Hepatocyte (in vitro differentiated cells): ENCODE data around the gene TRIM49B. TPM values are rescaled to one million over a fixed set of nuclear protein-coding genes. Genes with fewer than 3 reads are reported as not detected.
"Not testable (repeated sequence)": the region's sequence is repeated elsewhere in the genome, so short reads cannot be mapped to it uniquely, and the experiment has no call there.

Experiments used
- DNase-seq: peaks from one replicate; pipeline ENCODE4 v3.0.0-alpha.2; 2016; ENCODE audit warnings: low spot score
- H2AFZ ChIP-seq: fragments of 200-600 bp; sonication (generic); 2 replicates; pipeline ENCODE4 v1.6.0; 2016; ENCODE audit warnings: antibody characterized with exemption, mild to moderate bottlenecking
- H3K27ac ChIP-seq: fragments of 200-600 bp; sonication (generic); 2 replicates; pipeline ENCODE4 v1.5.1; 2016; ENCODE audit warnings: mild to moderate bottlenecking
- H3K27me3 ChIP-seq: fragments of 200-600 bp; sonication (generic); 2 replicates; pipeline ENCODE4 v1.6.1; 2016
- H3K36me3 ChIP-seq: fragments of 200-600 bp; sonication (generic); replicated peaks from 2 replicates; pipeline ENCODE4 v1.5.1; 2016; ENCODE audit warnings: low read depth; ENCODE audit not compliant: insufficient read depth
- H3K4me1 ChIP-seq: fragments of 200-600 bp; sonication (generic); 2 replicates; pipeline ENCODE4 v1.5.1; 2016; ENCODE audit warnings: mild to moderate bottlenecking, moderate library complexity; ENCODE audit not compliant: insufficient read depth
- H3K4me2 ChIP-seq: fragments of 200-600 bp; sonication (generic); 2 replicates; pipeline ENCODE4 v1.6.0; 2016
- H3K4me3 ChIP-seq: fragments of 200-600 bp; sonication (generic); 2 replicates; pipeline ENCODE4 v1.5.1; 2016; ENCODE audit warnings: mild to moderate bottlenecking
- H3K79me2 ChIP-seq: fragments of 200-600 bp; sonication (generic); 2 replicates; pipeline ENCODE4 v1.6.0; 2017; ENCODE audit warnings: mild to moderate bottlenecking
- H3K9me2 ChIP-seq: fragments of 200-600 bp; sonication (generic); replicated peaks from 2 replicates; pipeline ENCODE4 v1.6.0; 2017; ENCODE audit warnings: mild to moderate bottlenecking; ENCODE audit not compliant: insufficient read depth
- H3K9me3 ChIP-seq: fragments of 200-600 bp; sonication (generic); 2 replicates; pipeline ENCODE4 v1.5.1; 2016; ENCODE audit warnings: low read depth, mild to moderate bottlenecking
- H4K20me1 ChIP-seq: fragments of 200-600 bp; sonication (generic); 2 replicates; pipeline ENCODE4 v1.6.0; 2016; ENCODE audit warnings: mild to moderate bottlenecking; ENCODE audit not compliant: insufficient read depth, poor library complexity, severe bottlenecking
- WGBS: methylation state at CpG from one replicate; pipeline ENCODE4 v1.1.6; 2016; ENCODE audit warnings: low lambda C conversion rate; ENCODE audit errors: missing lambda C conversion rate; 5-methylcytosine and 5-hydroxymethylcytosine counted together
- polyA plus RNA-seq: library from polyadenylated mRNA; unstranded; fragments of >200 nt; fragmentation: Nextera tagmentation; extraction: Ambion mirVana; gene quantifications from 2 replicates; pipeline ENCODE4 v1.2.1, GENCODE V29; 2016
- small RNA-seq: library from RNA; depleted of rRNA; stranded (forward); fragments of <200 nt; gene quantifications from one replicate; pipeline ENCODE3, GENCODE V24; 2014
- total RNA-seq: library from RNA; depleted of rRNA; stranded (reverse); fragments of >200 nt; gene quantifications from 2 replicates; pipeline ENCODE4 v1.2.3, GENCODE V29; 2014

Gene TRIM49B
- not detected in 2 replicates for total RNA-seq
- polyA plus RNA-seq: not detected in 2 replicates

- H3K4me2 ChIP-seq, H3K9me2 ChIP-seq, H3K79me2 ChIP-seq, DNase-seq, H3K9me3 ChIP-seq, H3K27me3 ChIP-seq, H3K4me1 ChIP-seq, H3K4me3 ChIP-seq, H2AFZ ChIP-seq, H3K36me3 ChIP-seq, H3K27ac ChIP-seq, H4K20me1 ChIP-seq: not testable (repeated sequence)
- WGBS: 28% methylated on average over 2 of the region's 2 CpGs
These were observed at the start of gene TRIM49B for GRCh38 chr11:49028523-49028922. Gene TRIM49B (plus strand): TSS chr11:49028823. CDS start chr11:49031600, 2,777 bp downstream.

- not testable (repeated sequence) for H4K20me1 ChIP-seq, H3K4me1 ChIP-seq, H3K9me2 ChIP-seq, DNase-seq, H3K36me3 ChIP-seq, H3K79me2 ChIP-seq, H3K27ac ChIP-seq, H3K4me3 ChIP-seq, H3K4me2 ChIP-seq, H3K27me3 ChIP-seq, H2AFZ ChIP-seq, H3K9me3 ChIP-seq
These were observed 44.8 kb upstream of the TRIM49B start, which contains the start of gene TRIM51G for GRCh38 chr11:48983785-48984184. Gene TRIM51G (minus strand): TSS chr11:48983885. CDS start chr11:48981695, 2,190 bp downstream.

GRCh38 chr11:49048229-49048628 is 19.6 kb downstream of the TRIM49B start:
- H3K9me3 ChIP-seq, H3K9me2 ChIP-seq, DNase-seq, H3K36me3 ChIP-seq, H4K20me1 ChIP-seq, H3K27me3 ChIP-seq, H3K79me2 ChIP-seq, H3K4me2 ChIP-seq, H3K4me1 ChIP-seq, H2AFZ ChIP-seq, H3K27ac ChIP-seq, H3K4me3 ChIP-seq: not testable (repeated sequence)
- 96% methylated on average over 17 of the region's 28 CpGs for WGBS

- H3K9me2 ChIP-seq, H2AFZ ChIP-seq, H3K9me3 ChIP-seq, H4K20me1 ChIP-seq, H3K36me3 ChIP-seq, DNase-seq, H3K79me2 ChIP-seq, H3K4me2 ChIP-seq, H3K4me3 ChIP-seq, H3K27ac ChIP-seq, H3K27me3 ChIP-seq, H3K4me1 ChIP-seq: not testable (repeated sequence)
- 92% methylated on average over 30 of the region's 38 CpGs for WGBS
These were observed 21.2 kb downstream of the TRIM49B start for GRCh38 chr11:49049821-49050220.

GRCh38 chr11:49059012-49059411 is 30.4 kb downstream of the TRIM49B start, which contains the start of gene TRIM64C:
Gene TRIM64C (minus strand): TSS chr11:49059112. CDS start chr11:49059112, 0 bp downstream.
- not testable (repeated sequence) for H3K36me3 ChIP-seq, H3K27me3 ChIP-seq, H2AFZ ChIP-seq, H3K4me2 ChIP-seq, H3K4me1 ChIP-seq, H3K9me3 ChIP-seq, H3K79me2 ChIP-seq, H3K9me2 ChIP-seq, H3K4me3 ChIP-seq, H3K27ac ChIP-seq, DNase-seq, H4K20me1 ChIP-seq
- 56% methylated on average over 5 of the region's 5 CpGs for WGBS

- H3K9me2 ChIP-seq, H2AFZ ChIP-seq, DNase-seq, H3K27me3 ChIP-seq, H4K20me1 ChIP-seq, H3K27ac ChIP-seq, H3K36me3 ChIP-seq, H3K4me2 ChIP-seq, H3K9me3 ChIP-seq, H3K79me2 ChIP-seq, H3K4me3 ChIP-seq, H3K4me1 ChIP-seq: not testable (repeated sequence)
- WGBS: 44% methylated on average over 5 of the region's 5 CpGs
These were observed 41.3 kb downstream of the TRIM49B start for GRCh38 chr11:49069897-49070296.

Small RNAs within 50 kb of the gene (small RNA-seq; reads per million reads assigned to genes)
- gene AC084851.1: not detected

Other genes with a start within 250 kb of the TRIM49B start
- not detected in 2 replicates for gene TRIM51G, start 44.9 kb upstream of the TRIM49B start, total RNA-seq
- not detected in 2 replicates for gene TRIM51G, start 44.9 kb upstream of the TRIM49B start, polyA plus RNA-seq
- not detected in 2 replicates for gene TRIM64C, start 30.3 kb downstream of the TRIM49B start, total RNA-seq
- not detected in 2 replicates for gene TRIM64C, start 30.3 kb downstream of the TRIM49B start, polyA plus RNA-seq
- gene FOLH1, start 179.8 kb downstream of the TRIM49B start, total RNA-seq: not detected in 2 replicates
- gene FOLH1, start 179.8 kb downstream of the TRIM49B start, polyA plus RNA-seq: not detected in 2 replicates